LNCaP clone FGC (cell line): ENCODE data around the gene OR13J1.

ENCODE experiments used
- DNase-seq: peaks from one replicate; pipeline ENCODE4 v3.0.0-alpha.2; 2011; ENCODE audit warnings: low read depth
- H3K4me3 ChIP-seq: 2 replicates; pipeline ENCODE4 v1.5.1; 2011; ENCODE audit warnings: mild to moderate bottlenecking, low read depth, low read length, control low read depth
- CTCF ChIP-seq: IDR thresholded peaks from 2 replicates; pipeline ENCODE4 v1.5.1; 2012; ENCODE audit warnings: mild to moderate bottlenecking; ENCODE audit not compliant: control insufficient read depth, insufficient read depth; ENCODE audit errors: extremely low read depth

The OR13J1 gene

GRCh38 chr9:35822926-35823325 is 47.3 kb downstream of the OR13J1 start:
- no peak for DNase-seq
- no peak for TF ChIP-seq CTCF
- H3K4me3 ChIP-seq = no peak overlapping the region

- H3K4me3 ChIP-seq = no peak overlapping the region
- DNase-seq = no peak
- TF ChIP-seq CTCF = no peak
These were observed 50.1 kb downstream of the OR13J1 start for GRCh38 chr9:35820076-35820475.
